Measurements from ENCODE around the gene CRACDL. TPM values are rescaled to one million over a fixed set of nuclear protein-coding genes. Genes with fewer than 3 reads are reported as not detected.
A peak's percentile ranks its signal among the peaks of the same experiment; 100 is the strongest.

The CRACDL gene
- total RNA-seq, 1 experiment from 2014 or later = 1.1 TPM

DNA sequence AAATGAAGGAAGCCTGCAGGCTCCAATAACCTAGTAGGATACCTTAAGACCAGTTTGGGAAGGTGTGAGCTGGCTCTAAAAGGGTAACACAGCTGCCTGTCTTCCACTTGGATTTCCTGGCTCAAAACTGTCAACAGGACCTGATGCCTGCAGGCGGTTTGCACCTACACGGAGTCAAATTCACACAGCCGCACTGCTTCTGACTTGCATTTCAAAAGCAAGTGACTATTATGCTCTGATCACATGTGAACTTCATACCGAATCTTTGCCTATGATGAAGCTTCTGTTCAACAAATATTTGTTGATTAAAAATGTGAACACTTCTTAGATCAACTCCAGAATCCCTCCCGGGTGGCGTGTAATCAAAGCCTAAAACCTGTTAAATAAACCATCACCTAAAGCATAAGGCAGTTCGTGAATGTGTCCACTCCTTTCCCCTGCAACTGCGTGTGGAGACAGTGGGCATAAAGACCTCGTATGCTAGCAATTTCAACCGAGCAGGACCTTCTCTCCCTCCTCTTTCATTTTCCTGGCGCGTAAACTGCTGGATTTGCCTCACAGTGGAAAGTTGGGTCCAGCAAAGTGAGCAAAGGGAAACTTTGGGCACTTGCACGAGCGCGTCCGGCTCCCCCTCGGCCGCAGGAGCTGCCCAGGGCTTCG lies 784 bp downstream of the CRACDL start:
- CTCF ChIA-PET = no interaction called here
- Mint-ChIP-seq H3K9me3 (ENCODE audit: unreplicated experiment) (no peaks in the 10 kb centered on the region), H3K4me3 (ENCODE audit: unreplicated experiment) (peak overlapping the region; percentile 61), H3K4me1 (ENCODE audit: low read depth, unreplicated experiment) (peaks cover 9% of the 10 kb centered on the region), H3K27me3 (ENCODE audit: insufficient read depth, unreplicated experiment) (peaks cover 19% of the 10 kb centered on the region), H3K27ac (ENCODE audit: unreplicated experiment) (no peak overlapping the region), H3K36me3 (ENCODE audit: insufficient read depth, unreplicated experiment) (no peaks in the 10 kb centered on the region)
- intact Hi-C loops (cut with micrococcal nuclease; ENCODE audit: unreplicated experiment) = no loop called here
- TF ChIP-seq, protein P1, sequence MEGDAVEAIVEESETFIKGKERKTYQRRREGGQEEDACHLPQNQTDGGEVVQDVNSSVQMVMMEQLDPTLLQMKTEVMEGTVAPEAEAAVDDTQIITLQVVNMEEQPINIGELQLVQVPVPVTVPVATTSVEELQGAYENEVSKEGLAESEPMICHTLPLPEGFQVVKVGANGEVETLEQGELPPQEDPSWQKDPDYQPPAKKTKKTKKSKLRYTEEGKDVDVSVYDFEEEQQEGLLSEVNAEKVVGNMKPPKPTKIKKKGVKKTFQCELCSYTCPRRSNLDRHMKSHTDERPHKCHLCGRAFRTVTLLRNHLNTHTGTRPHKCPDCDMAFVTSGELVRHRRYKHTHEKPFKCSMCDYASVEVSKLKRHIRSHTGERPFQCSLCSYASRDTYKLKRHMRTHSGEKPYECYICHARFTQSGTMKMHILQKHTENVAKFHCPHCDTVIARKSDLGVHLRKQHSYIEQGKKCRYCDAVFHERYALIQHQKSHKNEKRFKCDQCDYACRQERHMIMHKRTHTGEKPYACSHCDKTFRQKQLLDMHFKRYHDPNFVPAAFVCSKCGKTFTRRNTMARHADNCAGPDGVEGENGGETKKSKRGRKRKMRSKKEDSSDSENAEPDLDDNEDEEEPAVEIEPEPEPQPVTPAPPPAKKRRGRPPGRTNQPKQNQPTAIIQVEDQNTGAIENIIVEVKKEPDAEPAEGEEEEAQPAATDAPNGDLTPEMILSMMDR (IDR thresholded peaks at IDR 0.05; ENCODE audit: insufficient read depth in 1 of 2, low read depth in 1 of 2, low read length in 1 of 2, severe bottlenecking in 1 of 2, unreplicated experiment in 1 of 2) = no peak
- POLR2A ChIA-PET = no interaction called here
- no peaks in the 10 kb centered on the region for H3K9me3 ChIP-seq
- H3K27me3 ChIP-seq (replicated peaks; ENCODE audit: control insufficient read depth, insufficient read depth, low read length) = peaks cover 2% of the 10 kb centered on the region; the same call in 1 of the 2 replicates
- peak overlapping the region; percentile 43 for H3K4me3 ChIP-seq (ENCODE audit: low read depth, low read length)
- no peaks in the 10 kb centered on the region; the same call in 1 of the 2 replicates for H3K4me1 ChIP-seq
- H3K36me3 ChIP-seq (ENCODE audit: control insufficient read depth, insufficient read depth, low read length) = no peaks in the 10 kb centered on the region
- DNase-seq = no peak
- BruUV-seq (replicated peaks) = no TSS peak

DNA sequence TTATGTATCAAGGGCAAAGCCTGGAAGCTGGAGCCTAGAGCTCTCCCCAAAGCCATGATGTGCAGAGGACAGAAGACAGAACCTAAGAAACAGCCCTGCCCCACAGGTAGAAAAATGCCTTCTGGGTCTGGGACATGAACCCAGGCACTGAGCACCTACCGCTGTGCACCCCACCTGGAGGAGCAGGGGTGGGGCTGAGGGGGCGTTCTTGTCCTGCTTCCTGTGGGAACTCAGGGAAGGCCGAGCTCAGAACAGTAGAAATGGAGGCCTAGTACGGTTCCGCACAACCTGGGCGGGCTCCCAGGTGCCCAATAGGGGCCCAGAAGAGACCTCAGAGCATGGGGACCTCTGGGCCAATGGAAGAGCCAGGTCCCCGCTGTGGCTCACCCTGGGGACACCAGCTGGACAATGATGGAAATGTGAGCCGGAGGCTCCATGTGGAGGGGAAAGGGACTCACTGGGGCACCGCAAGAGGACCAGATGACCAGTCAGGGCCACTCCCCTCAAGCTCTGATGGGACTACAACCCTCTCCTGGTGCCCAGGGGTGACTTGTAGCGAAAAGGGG lies 3.2 kb downstream of the CRACDL start:
- Mint-ChIP-seq H3K27me3 (ENCODE audit: insufficient read depth, unreplicated experiment) (peaks cover 14% of the 10 kb centered on the region), H3K4me1 (ENCODE audit: low read depth, unreplicated experiment) (peaks cover 9% of the 10 kb centered on the region), H3K9me3 (ENCODE audit: unreplicated experiment) (no peaks in the 10 kb centered on the region), H3K27ac (ENCODE audit: unreplicated experiment) (no peak overlapping the region), H3K36me3 (ENCODE audit: insufficient read depth, unreplicated experiment) (no peaks in the 10 kb centered on the region), H3K4me3 (ENCODE audit: unreplicated experiment) (no peak overlapping the region)
- intact Hi-C loops (cut with micrococcal nuclease; ENCODE audit: unreplicated experiment) = no loop called here
- H3K9me3 ChIP-seq = no peaks in the 10 kb centered on the region
- no peak for DNase-seq
- no peaks in the 10 kb centered on the region for H3K36me3 ChIP-seq (ENCODE audit: control insufficient read depth, insufficient read depth, low read length)
- no peak overlapping the region for H3K4me3 ChIP-seq (ENCODE audit: low read depth, low read length)
- H3K4me1 ChIP-seq = no peaks in the 10 kb centered on the region; the same call in 1 of the 2 replicates
- ChIA-PET CTCF (no interaction called here), POLR2A (no interaction called here)
- BruUV-seq (replicated peaks) = no TSS peak
- peaks cover 2% of the 10 kb centered on the region for H3K27me3 ChIP-seq (replicated peaks; ENCODE audit: control insufficient read depth, insufficient read depth, low read length)
- TF ChIP-seq, protein P1 (IDR thresholded peaks at IDR 0.05; ENCODE audit: insufficient read depth in 1 of 2, low read depth in 1 of 2, low read length in 1 of 2, severe bottlenecking in 1 of 2, unreplicated experiment in 1 of 2) = no peak

DNA sequence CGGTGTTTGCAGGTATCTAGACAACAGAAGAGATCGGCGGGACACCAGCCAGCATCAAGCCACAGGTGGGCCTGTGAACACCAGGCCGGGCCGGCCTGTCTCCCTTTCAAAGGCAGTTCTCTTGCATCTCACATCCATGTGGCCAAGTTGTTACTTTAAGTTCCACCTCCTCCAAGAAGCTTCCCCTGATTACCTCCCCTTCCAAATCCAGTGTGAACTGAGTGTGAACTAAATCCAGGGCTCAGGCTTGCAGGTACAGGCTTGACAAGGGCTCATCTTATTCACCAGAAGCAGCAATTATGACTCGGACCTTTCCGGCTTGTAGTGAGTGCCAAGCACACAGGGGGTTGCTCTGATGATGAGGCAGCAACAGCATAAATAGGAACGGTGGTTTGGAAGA lies 3.9 kb downstream of the CRACDL start:
- ChIA-PET CTCF (no interaction called here), POLR2A (no interaction called here)
- H3K4me3 Mint-ChIP-seq (ENCODE audit: unreplicated experiment) = no peak overlapping the region
- peaks cover 9% of the 10 kb centered on the region for H3K27me3 Mint-ChIP-seq (ENCODE audit: insufficient read depth, unreplicated experiment)
- no peaks in the 10 kb centered on the region for H3K9me3 Mint-ChIP-seq (ENCODE audit: unreplicated experiment)
- DNase-seq = no peak
- intact Hi-C loops (cut with micrococcal nuclease; ENCODE audit: unreplicated experiment) = no loop called here
- H3K27ac Mint-ChIP-seq (ENCODE audit: unreplicated experiment) = no peak overlapping the region
- no peaks in the 10 kb centered on the region for H3K36me3 Mint-ChIP-seq (ENCODE audit: insufficient read depth, unreplicated experiment)
- TF ChIP-seq, protein P1 (IDR thresholded peaks at IDR 0.05; ENCODE audit: insufficient read depth in 1 of 2, low read depth in 1 of 2, low read length in 1 of 2, severe bottlenecking in 1 of 2, unreplicated experiment in 1 of 2) = no peak
- Histone ChIP-seq H3K4me1 (no peaks in the 10 kb centered on the region; the same call in 1 of the 2 replicates), H3K36me3 (ENCODE audit: control insufficient read depth, insufficient read depth, low read length) (no peaks in the 10 kb centered on the region), H3K27me3 (replicated peaks; ENCODE audit: control insufficient read depth, insufficient read depth, low read length) (peaks cover 2% of the 10 kb centered on the region), H3K4me3 (ENCODE audit: low read depth, low read length) (no peak overlapping the region), H3K9me3 (no peaks in the 10 kb centered on the region)
- peaks cover 9% of the 10 kb centered on the region for H3K4me1 Mint-ChIP-seq (ENCODE audit: low read depth, unreplicated experiment)
- no TSS peak for BruUV-seq (replicated peaks)
